ENCODE results near the gene CDK19.
"Not testable (repeated sequence)": the region's sequence is repeated elsewhere in the genome, so short reads cannot be mapped to it uniquely, and the experiment has no call there.

The CDK19 gene

GRCh38 chr6:110617057-110617456, 198.2 kb downstream of the CDK19 start:
- DNase-seq: no peak

GRCh38 chr6:110615722-110616121, 199.5 kb downstream of the CDK19 start:
- no peak for DNase-seq

- DNase-seq: no peak
These were observed 200.7 kb downstream of the CDK19 start for GRCh38 chr6:110614586-110614985.

GRCh38 chr6:110614106-110614505, 201.2 kb downstream of the CDK19 start:
- no peak for DNase-seq

- no peak for DNase-seq
These were observed 201.9 kb downstream of the CDK19 start for GRCh38 chr6:110613356-110613755.

- no peak for DNase-seq
These were observed 203.0 kb downstream of the CDK19 start for GRCh38 chr6:110612298-110612697.

GRCh38 chr6:110609101-110609500, 206.2 kb downstream of the CDK19 start:
- DNase-seq: no peak

GRCh38 chr6:110608151-110608550, 207.1 kb downstream of the CDK19 start:
- no peak for DNase-seq

GRCh38 chr6:110606151-110606550, 209.1 kb downstream of the CDK19 start:
- no peak for DNase-seq

GRCh38 chr6:110600640-110601039, 214.6 kb downstream of the CDK19 start:
- not testable (repeated sequence) for DNase-seq

GRCh38 chr6:110597761-110598160, 217.5 kb downstream of the CDK19 start:
- no peak for DNase-seq

GRCh38 chr6:110596354-110596753, 218.9 kb downstream of the CDK19 start:
- DNase-seq: no peak

GRCh38 chr6:110595112-110595511, 220.2 kb downstream of the CDK19 start:
- no peak for DNase-seq

- DNase-seq: no peak
These were observed 221.6 kb downstream of the CDK19 start for GRCh38 chr6:110593637-110594036.

- no peak for DNase-seq
These were observed 222.5 kb downstream of the CDK19 start for GRCh38 chr6:110592765-110593164.

GRCh38 chr6:110590821-110591351, 224.4 kb downstream of the CDK19 start:
- no peak for DNase-seq

- DNase-seq: no peak
These were observed 225.3 kb downstream of the CDK19 start for GRCh38 chr6:110589865-110590513.

GRCh38 chr6:110587328-110587727, 227.9 kb downstream of the CDK19 start:
- DNase-seq: no peak

- DNase-seq: peak; percentile 12
These were observed 233.6 kb downstream of the CDK19 start for GRCh38 chr6:110581679-110582078.

GRCh38 chr6:110577596-110578167, 237.6 kb downstream of the CDK19 start:
- DNase-seq: not testable (repeated sequence)

GRCh38 chr6:110575925-110576463, 239.3 kb downstream of the CDK19 start:
- DNase-seq: no peak

GRCh38 chr6:110574817-110575216, 240.5 kb downstream of the CDK19 start:
- no peak for DNase-seq

GRCh38 chr6:110573537-110573936, 241.7 kb downstream of the CDK19 start:
- no peak for DNase-seq

GRCh38 chr6:110573136-110573535, 242.1 kb downstream of the CDK19 start:
- no peak for DNase-seq
